ENCODE data around the gene ADAMTSL4. TPM values are rescaled to one million over a fixed set of nuclear protein-coding genes. Genes with fewer than 3 reads are reported as not detected.

The ADAMTSL4 gene
- total RNA-seq, 1 experiment from 2014 or later = 4.3 TPM

DNA sequence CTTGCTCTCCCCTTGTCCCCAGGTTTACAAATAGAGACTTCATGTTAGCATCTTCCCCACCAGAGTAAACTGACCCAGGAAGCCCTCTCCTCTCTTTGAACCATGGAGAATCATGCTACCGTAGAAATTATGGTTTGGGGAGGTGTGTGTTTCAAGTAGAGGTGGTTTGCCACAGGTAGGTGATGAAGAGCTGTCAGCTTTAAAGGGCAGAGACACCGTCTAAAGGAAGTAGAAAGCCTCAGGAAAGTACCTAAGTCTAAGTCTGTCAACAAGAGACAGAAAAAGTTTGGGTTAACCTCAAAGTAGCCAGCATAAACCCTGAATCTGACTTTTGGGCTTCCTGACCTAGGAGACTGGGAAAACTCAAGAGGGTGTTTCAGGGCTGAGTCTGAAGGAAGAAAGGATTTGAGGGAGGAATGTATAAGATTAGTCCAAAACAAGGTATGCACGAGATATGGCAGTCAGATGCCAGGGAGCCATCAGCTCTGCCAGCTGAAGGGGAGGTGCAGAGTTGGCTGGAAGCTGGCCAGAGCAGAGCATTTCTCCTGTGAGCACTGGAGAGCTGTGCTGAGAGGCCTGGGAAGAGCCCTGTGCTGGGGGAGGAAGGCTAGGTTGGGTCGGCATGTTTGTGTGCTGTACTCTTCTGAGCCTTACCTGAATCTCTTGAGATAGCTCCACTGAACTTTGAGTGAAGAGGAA, 14.3 kb downstream of the ADAMTSL4 start:
- BruUV-seq (replicated peaks) = no TSS peak
- Histone ChIP-seq H2AFZ (ENCODE audit: low read depth, low read length, poor library complexity, severe bottlenecking) (no peak overlapping the region), H3K9ac (ENCODE audit: low read length) (peak overlapping the region; percentile 5; the same call in 1 of the 2 replicates), H3K4me1 (ENCODE audit: control insufficient read depth in 1 of 2, insufficient read depth in 2 of 2, low read length in 2 of 2) (peaks cover 53 to 68% of the 10 kb centered on the region in 2 experiments), H3K79me2 (ENCODE audit: insufficient read depth, low read length) (peaks cover 26% of the 10 kb centered on the region), H3K4me2 (ENCODE audit: low read length) (peak overlapping the region; percentile 99), H3K36me3 (ENCODE audit: control insufficient read depth in 1 of 2, insufficient read depth in 2 of 2, low read length in 2 of 2) (no peaks in the 10 kb centered on the region), H4K20me1 (ENCODE audit: insufficient read depth) (no peaks in the 10 kb centered on the region), H3K9me3 (ENCODE audit: control insufficient read depth in 1 of 2, insufficient read depth in 1 of 2, low read depth in 1 of 2, low read length in 2 of 2) (no peaks in the 10 kb centered on the region), H3K4me3 (replicated peaks in 1 of 2; ENCODE audit: low read depth in 1 of 2, low read length in 2 of 2) (no peak overlapping the region), H3K9me2 (ENCODE audit: insufficient read depth) (no peaks in the 10 kb centered on the region), H3K27ac (ENCODE audit: low read depth, low read length) (peak overlapping the region; percentile 95), H3K27me3 (ENCODE audit: insufficient read depth, low read length) (no peaks in the 10 kb centered on the region)
- DNase-seq (ENCODE audit: low read depth, low spot score) = no peak
- ChIA-PET CTCF (interaction anchor here (1.3 to 3.4 kb wide), 3 partner anchors 57 to 433 kb away, joined by 3 to 15 read pairs (median 5); no protein-coding TSS in a partner anchor), POLR2A (interaction anchor here (1.1 to 6.6 kb wide), 6 partner anchors 8 to 66 kb away, joined by 3 to 41 read pairs (median 4); partner anchors contain the start of genes ENSA and MCL1), RAD21 (ENCODE audit: low non-redundant PET in 1 of 2, low total read pairs in 2 of 2, uncharacterized antibody in 2 of 2, unreplicated experiment in 2 of 2) (no interaction called here)
- ATAC-seq = no peak
- TF ChIP-seq EGR1 (IDR thresholded peaks at IDR 0.05; ENCODE audit: low read depth) = no peak
- TF ChIP-seq ZFX (IDR thresholded peaks at IDR 0.05) = no peak
- TF ChIP-seq SP1 (IDR thresholded peaks at IDR 0.05; ENCODE audit: low read depth) = no peak
- TF ChIP-seq, protein P1, sequence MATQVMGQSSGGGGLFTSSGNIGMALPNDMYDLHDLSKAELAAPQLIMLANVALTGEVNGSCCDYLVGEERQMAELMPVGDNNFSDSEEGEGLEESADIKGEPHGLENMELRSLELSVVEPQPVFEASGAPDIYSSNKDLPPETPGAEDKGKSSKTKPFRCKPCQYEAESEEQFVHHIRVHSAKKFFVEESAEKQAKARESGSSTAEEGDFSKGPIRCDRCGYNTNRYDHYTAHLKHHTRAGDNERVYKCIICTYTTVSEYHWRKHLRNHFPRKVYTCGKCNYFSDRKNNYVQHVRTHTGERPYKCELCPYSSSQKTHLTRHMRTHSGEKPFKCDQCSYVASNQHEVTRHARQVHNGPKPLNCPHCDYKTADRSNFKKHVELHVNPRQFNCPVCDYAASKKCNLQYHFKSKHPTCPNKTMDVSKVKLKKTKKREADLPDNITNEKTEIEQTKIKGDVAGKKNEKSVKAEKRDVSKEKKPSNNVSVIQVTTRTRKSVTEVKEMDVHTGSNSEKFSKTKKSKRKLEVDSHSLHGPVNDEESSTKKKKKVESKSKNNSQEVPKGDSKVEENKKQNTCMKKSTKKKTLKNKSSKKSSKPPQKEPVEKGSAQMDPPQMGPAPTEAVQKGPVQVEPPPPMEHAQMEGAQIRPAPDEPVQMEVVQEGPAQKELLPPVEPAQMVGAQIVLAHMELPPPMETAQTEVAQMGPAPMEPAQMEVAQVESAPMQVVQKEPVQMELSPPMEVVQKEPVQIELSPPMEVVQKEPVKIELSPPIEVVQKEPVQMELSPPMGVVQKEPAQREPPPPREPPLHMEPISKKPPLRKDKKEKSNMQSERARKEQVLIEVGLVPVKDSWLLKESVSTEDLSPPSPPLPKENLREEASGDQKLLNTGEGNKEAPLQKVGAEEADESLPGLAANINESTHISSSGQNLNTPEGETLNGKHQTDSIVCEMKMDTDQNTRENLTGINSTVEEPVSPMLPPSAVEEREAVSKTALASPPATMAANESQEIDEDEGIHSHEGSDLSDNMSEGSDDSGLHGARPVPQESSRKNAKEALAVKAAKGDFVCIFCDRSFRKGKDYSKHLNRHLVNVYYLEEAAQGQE (IDR thresholded peaks at IDR 0.05; ENCODE audit: low read depth) = no peak
- TF ChIP-seq, protein P2, sequence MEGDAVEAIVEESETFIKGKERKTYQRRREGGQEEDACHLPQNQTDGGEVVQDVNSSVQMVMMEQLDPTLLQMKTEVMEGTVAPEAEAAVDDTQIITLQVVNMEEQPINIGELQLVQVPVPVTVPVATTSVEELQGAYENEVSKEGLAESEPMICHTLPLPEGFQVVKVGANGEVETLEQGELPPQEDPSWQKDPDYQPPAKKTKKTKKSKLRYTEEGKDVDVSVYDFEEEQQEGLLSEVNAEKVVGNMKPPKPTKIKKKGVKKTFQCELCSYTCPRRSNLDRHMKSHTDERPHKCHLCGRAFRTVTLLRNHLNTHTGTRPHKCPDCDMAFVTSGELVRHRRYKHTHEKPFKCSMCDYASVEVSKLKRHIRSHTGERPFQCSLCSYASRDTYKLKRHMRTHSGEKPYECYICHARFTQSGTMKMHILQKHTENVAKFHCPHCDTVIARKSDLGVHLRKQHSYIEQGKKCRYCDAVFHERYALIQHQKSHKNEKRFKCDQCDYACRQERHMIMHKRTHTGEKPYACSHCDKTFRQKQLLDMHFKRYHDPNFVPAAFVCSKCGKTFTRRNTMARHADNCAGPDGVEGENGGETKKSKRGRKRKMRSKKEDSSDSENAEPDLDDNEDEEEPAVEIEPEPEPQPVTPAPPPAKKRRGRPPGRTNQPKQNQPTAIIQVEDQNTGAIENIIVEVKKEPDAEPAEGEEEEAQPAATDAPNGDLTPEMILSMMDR (IDR thresholded peaks at IDR 0.05 in 2 of 3, conservative IDR thresholded peaks at IDR 0.05 in 1 of 3; ENCODE audit: borderline replicate concordance in 1 of 3, insufficient read depth in 1 of 3, low read depth in 2 of 3, low read length in 2 of 3) = no peak
- TF ChIP-seq CBX3 (IDR thresholded peaks at IDR 0.05; ENCODE audit: low read depth) = no peak
- no peak; the same call in 1 of the 2 replicates for TF ChIP-seq POLR2AphosphoS5 (IDR thresholded peaks at IDR 0.05; ENCODE audit: low read depth, low read length)
- no peak for TF ChIP-seq RAD21 (IDR thresholded peaks at IDR 0.05; ENCODE audit: low read depth)
- TF ChIP-seq JUND (IDR thresholded peaks at IDR 0.05) = no peak
- TF ChIP-seq SRF (IDR thresholded peaks at IDR 0.05; ENCODE audit: low read depth) = no peak
- TF ChIP-seq, protein P3, sequence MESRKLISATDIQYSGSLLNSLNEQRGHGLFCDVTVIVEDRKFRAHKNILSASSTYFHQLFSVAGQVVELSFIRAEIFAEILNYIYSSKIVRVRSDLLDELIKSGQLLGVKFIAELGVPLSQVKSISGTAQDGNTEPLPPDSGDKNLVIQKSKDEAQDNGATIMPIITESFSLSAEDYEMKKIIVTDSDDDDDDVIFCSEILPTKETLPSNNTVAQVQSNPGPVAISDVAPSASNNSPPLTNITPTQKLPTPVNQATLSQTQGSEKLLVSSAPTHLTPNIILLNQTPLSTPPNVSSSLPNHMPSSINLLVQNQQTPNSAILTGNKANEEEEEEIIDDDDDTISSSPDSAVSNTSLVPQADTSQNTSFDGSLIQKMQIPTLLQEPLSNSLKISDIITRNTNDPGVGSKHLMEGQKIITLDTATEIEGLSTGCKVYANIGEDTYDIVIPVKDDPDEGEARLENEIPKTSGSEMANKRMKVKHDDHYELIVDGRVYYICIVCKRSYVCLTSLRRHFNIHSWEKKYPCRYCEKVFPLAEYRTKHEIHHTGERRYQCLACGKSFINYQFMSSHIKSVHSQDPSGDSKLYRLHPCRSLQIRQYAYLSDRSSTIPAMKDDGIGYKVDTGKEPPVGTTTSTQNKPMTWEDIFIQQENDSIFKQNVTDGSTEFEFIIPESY (IDR thresholded peaks at IDR 0.05; ENCODE audit: extremely low read depth, insufficient replicate concordance, low read length) = no peak
- no peak for TF ChIP-seq ZNF274 (IDR thresholded peaks at IDR 0.05; ENCODE audit: low read depth, low read length)
- TF ChIP-seq MAX (IDR thresholded peaks at IDR 0.05) = no peak
- no peak for TF ChIP-seq FOSL1 (IDR thresholded peaks at IDR 0.05; ENCODE audit: low read depth)
- TF ChIP-seq SIN3A (IDR thresholded peaks at IDR 0.05; ENCODE audit: low read depth) = no peak
- no peak for TF ChIP-seq CEBPB (IDR thresholded peaks at IDR 0.05; ENCODE audit: low read depth)
- TF ChIP-seq, protein P4, sequence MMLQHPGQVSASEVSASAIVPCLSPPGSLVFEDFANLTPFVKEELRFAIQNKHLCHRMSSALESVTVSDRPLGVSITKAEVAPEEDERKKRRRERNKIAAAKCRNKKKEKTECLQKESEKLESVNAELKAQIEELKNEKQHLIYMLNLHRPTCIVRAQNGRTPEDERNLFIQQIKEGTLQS (IDR thresholded peaks at IDR 0.05) = no peak
- no peak for TF ChIP-seq ELF1 (IDR thresholded peaks at IDR 0.05; ENCODE audit: borderline replicate concordance, low read depth)
- intact Hi-C loops (cut with micrococcal nuclease) = loop anchor here (5.0 to 10.0 kb wide), 3 partner anchors 131 to 444 kb away; partner anchors contain the start of genes GOLPH3L, MINDY1 and PRUNE1
